Measurements from ENCODE around the gene YWHAG. TPM values are rescaled to one million over a fixed set of nuclear protein-coding genes. Genes with fewer than 3 reads are reported as not detected.
"Not testable (repeated sequence)": the region's sequence is repeated elsewhere in the genome, so short reads cannot be mapped to it uniquely, and the experiment has no call there.

YWHAG gene
- total RNA-seq, 2 donors from 2014 or later = 49.1 to 80.2 TPM

GRCh38 chr7:76390092-76390491 lies 31.3 kb upstream of the YWHAG start:
- Histone ChIP-seq H3K4me1 (replicated peaks) (no peaks in the 10 kb centered on the region), H3K4me3 (no peak overlapping the region), H3K27ac (no peak overlapping the region), H3K27me3 (replicated peaks; ENCODE audit: insufficient read depth) (no peaks in the 10 kb centered on the region), H3K9me3 (no peaks in the 10 kb centered on the region), H3K36me3 (no peaks in the 10 kb centered on the region)
- DNase-seq (ENCODE audit: low spot score) = no peak
- TF ChIP-seq, protein P1, sequence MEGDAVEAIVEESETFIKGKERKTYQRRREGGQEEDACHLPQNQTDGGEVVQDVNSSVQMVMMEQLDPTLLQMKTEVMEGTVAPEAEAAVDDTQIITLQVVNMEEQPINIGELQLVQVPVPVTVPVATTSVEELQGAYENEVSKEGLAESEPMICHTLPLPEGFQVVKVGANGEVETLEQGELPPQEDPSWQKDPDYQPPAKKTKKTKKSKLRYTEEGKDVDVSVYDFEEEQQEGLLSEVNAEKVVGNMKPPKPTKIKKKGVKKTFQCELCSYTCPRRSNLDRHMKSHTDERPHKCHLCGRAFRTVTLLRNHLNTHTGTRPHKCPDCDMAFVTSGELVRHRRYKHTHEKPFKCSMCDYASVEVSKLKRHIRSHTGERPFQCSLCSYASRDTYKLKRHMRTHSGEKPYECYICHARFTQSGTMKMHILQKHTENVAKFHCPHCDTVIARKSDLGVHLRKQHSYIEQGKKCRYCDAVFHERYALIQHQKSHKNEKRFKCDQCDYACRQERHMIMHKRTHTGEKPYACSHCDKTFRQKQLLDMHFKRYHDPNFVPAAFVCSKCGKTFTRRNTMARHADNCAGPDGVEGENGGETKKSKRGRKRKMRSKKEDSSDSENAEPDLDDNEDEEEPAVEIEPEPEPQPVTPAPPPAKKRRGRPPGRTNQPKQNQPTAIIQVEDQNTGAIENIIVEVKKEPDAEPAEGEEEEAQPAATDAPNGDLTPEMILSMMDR (IDR thresholded peaks at IDR 0.05) = no peak
- TF ChIP-seq POLR2AphosphoS5 (IDR thresholded peaks at IDR 0.05) (no peak), POLR2A (IDR thresholded peaks at IDR 0.05) (no peak)
- 97% methylated on average over 13 of the region's 13 CpGs for WGBS
- intact Hi-C loops (cut with DNase I) = no loop called here

DNA sequence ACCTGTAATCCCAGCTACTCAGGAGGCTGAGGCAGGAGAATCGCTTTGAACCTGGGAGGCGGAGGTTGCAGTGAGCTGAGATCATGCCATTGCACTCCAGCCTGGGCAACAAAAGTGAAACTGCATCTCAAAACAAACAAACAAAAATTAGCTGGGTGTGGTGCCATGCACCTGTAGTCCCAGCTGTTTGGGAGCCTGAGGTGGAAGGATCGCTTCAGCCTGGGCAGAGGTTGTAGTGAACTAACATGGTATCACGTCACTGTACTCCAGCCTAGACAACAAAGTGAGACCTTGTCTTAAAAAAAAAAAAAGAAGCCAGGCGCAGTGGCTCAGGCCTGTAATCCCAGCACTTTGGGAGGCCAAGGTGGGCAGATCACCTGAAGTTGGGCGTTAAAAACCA lies 29.0 kb upstream of the YWHAG start:
- H3K27me3 ChIP-seq (replicated peaks; ENCODE audit: insufficient read depth); H3K36me3 ChIP-seq; H3K27ac ChIP-seq; DNase-seq (ENCODE audit: low spot score); H3K4me3 ChIP-seq; H3K4me1 ChIP-seq (replicated peaks); H3K9me3 ChIP-seq; intact Hi-C loops (cut with DNase I): not testable (repeated sequence)
- WGBS = 92% methylated on average over 6 of the region's 6 CpGs

DNA sequence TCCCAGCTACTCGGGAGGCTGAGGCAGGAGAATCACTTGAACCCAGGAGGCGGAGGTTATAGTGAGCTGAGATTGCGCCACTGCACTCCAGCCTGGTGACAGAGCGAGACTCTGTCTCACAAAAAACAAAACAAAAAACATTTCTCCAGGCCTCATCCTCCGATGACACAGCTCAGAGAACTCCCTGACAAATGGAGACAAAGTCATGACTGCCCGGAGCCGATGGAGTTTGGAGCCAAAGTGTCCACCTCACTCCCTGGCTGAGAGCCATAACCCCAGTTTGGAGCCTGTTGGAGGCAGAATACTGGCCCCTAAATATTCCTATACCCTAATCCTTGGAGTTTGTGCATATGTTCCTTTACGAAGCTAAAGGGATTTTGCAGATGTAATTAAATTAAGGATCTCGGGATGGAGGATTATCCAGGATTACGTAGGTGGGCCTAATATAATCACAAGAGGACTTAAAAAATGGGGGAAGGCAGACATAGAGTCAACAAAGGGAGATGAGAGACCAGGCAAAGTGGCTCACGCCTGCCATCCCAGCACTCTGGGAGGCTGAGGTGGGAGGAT lies 28.0 kb upstream of the YWHAG start:
- 93% methylated on average over 11 of the region's 11 CpGs for WGBS
- TF ChIP-seq, protein P1 (IDR thresholded peaks at IDR 0.05) = no peak
- TF ChIP-seq POLR2AphosphoS5 (IDR thresholded peaks at IDR 0.05) (no peak), POLR2A (IDR thresholded peaks at IDR 0.05) (no peak)
- Histone ChIP-seq H3K36me3 (no peaks in the 10 kb centered on the region), H3K4me1 (replicated peaks) (no peaks in the 10 kb centered on the region), H3K27me3 (replicated peaks; ENCODE audit: insufficient read depth) (no peaks in the 10 kb centered on the region), H3K27ac (no peak overlapping the region), H3K9me3 (no peaks in the 10 kb centered on the region), H3K4me3 (no peak overlapping the region)
- DNase-seq (ENCODE audit: low spot score) = no peak
- intact Hi-C loops (cut with DNase I) = no loop called here

GRCh38 chr7:76383089-76383944 lies 24.5 kb upstream of the YWHAG start:
- no peak for DNase-seq (ENCODE audit: low spot score)
- TF ChIP-seq POLR2A (IDR thresholded peaks at IDR 0.05) (no peak), POLR2AphosphoS5 (IDR thresholded peaks at IDR 0.05) (no peak)
- TF ChIP-seq, protein P1 (IDR thresholded peaks at IDR 0.05) = no peak
- Histone ChIP-seq H3K9me3 (no peaks in the 10 kb centered on the region), H3K27me3 (replicated peaks; ENCODE audit: insufficient read depth) (no peaks in the 10 kb centered on the region), H3K27ac (no peak overlapping the region), H3K4me1 (replicated peaks) (no peaks in the 10 kb centered on the region), H3K36me3 (no peaks in the 10 kb centered on the region), H3K4me3 (no peak overlapping the region)
- intact Hi-C loops (cut with DNase I) = no loop called here
- WGBS = 78% methylated on average over 13 of the region's 13 CpGs

- H3K36me3 ChIP-seq = no peaks in the 10 kb centered on the region
- 96% methylated on average over 7 of the region's 7 CpGs for WGBS
Measured at GRCh38 chr7:76381814-76382213, 23.0 kb upstream of the YWHAG start.

More at GRCh38 chr7:76381814-76382213, 23.0 kb upstream of the YWHAG start:
- intact Hi-C loops (cut with DNase I) = no loop called here
- no peak for DNase-seq (ENCODE audit: low spot score)
- H3K4me3 ChIP-seq = no peak overlapping the region
- no peaks in the 10 kb centered on the region for H3K9me3 ChIP-seq
- H3K27ac ChIP-seq = no peak overlapping the region
- no peaks in the 10 kb centered on the region for H3K4me1 ChIP-seq (replicated peaks)
- TF ChIP-seq POLR2A (IDR thresholded peaks at IDR 0.05) = no peak
- TF ChIP-seq, protein P1 (IDR thresholded peaks at IDR 0.05) = no peak
- no peak for TF ChIP-seq POLR2AphosphoS5 (IDR thresholded peaks at IDR 0.05)
- H3K27me3 ChIP-seq (replicated peaks; ENCODE audit: insufficient read depth) = no peaks in the 10 kb centered on the region

Measured in prostate gland (tissue), 2 donors.